ENCODE results near the gene PPFIBP2. TPM values are rescaled to one million over a fixed set of nuclear protein-coding genes. Genes with fewer than 3 reads are reported as not detected.

The PPFIBP2 gene
- polyA plus RNA-seq, 2 of the 4 experiments (the other 2 are of a cell fraction): 13.4 to 32.5 TPM

- TF ChIP-seq HOXB5 (CRISPR knock-in tag; IDR thresholded peaks at IDR 0.05) (no peak), CBX8 (IDR thresholded peaks at IDR 0.05) (no peak), EHMT2 (IDR thresholded peaks at IDR 0.05; ENCODE audit: low read depth) (no peak), CEBPB (IDR thresholded peaks at IDR 0.05) (no peak), ATOH8 (CRISPR knock-in tag; IDR thresholded peaks at IDR 0.05; ENCODE audit: low read depth) (no peak), NFE2L2 (conservative IDR thresholded peaks at IDR 0.05; ENCODE audit: low read length) (no peak), HOXA7 (CRISPR knock-in tag; IDR thresholded peaks at IDR 0.05) (no peak), CHD2 (IDR thresholded peaks at IDR 0.05; ENCODE audit: low read length, partially characterized antibody) (no peak), SMC3 (IDR thresholded peaks at IDR 0.05) (no peak), EP300 (IDR thresholded peaks at IDR 0.05) (no peak), GATA3 (IDR thresholded peaks at IDR 0.05; ENCODE audit: borderline replicate concordance) (no peak), NR3C1 (IDR thresholded peaks at IDR 0.05) (no peak), FOSL2 (IDR thresholded peaks at IDR 0.05) (no peak), FOSL2 (CRISPR knock-in tag; IDR thresholded peaks at IDR 0.05) (no peak), POLR2AphosphoS2 (conservative IDR thresholded peaks at IDR 0.05; ENCODE audit: low read length) (no peak), ZC3H11A (IDR thresholded peaks at IDR 0.05) (no peak), MAFK (IDR thresholded peaks at IDR 0.05; ENCODE audit: partially characterized antibody) (no peak)
- Histone ChIP-seq H3K27ac (no peak overlapping the region), H3K4me3 (no peak overlapping the region), H3K4me2 (no peak overlapping the region), H3K9me3 (no peaks in the 10 kb centered on the region), H3K4me1 (no peaks in the 10 kb centered on the region)
- ATAC-seq: no peak
- no peak for DNase-seq (ENCODE audit: low read depth in 1 of 2, low spot score in 1 of 2)
- CTCF ChIA-PET: interaction anchor here (0.8 to 2.1 kb wide), 4 partner anchors 17 to 123 kb away, joined by 3 to 7 read pairs (median 4); no protein-coding TSS in a partner anchor
- POLR2A ChIA-PET: no interaction called here
- FAIRE-seq: no peak
Observed at GRCh38 chr11:7534042-7534378, 20.2 kb downstream of the PPFIBP2 start.

- Histone ChIP-seq H3K9me3 (no peaks in the 10 kb centered on the region), H3K4me2 (peak overlapping the region; percentile 41), H3K27ac (no peak overlapping the region), H3K4me1 (no peaks in the 10 kb centered on the region), H3K4me3 (no peak overlapping the region)
- 7% methylated on average over 8 of the region's 8 CpGs for WGBS (ENCODE audit: missing lambda C conversion rate)
- ATAC-seq (peak; percentile 86 to 93), DNase-seq (ENCODE audit: low read depth in 1 of 2, low spot score in 1 of 2) (peak; percentile 35 to 60), FAIRE-seq (no peak)
- TF ChIP-seq SREBF2 (IDR thresholded peaks at IDR 0.05): no peak
- TF ChIP-seq ATOH8 (CRISPR knock-in tag; IDR thresholded peaks at IDR 0.05; ENCODE audit: low read depth): no peak
- TF ChIP-seq ZFP36 (IDR thresholded peaks at IDR 0.05; ENCODE audit: borderline replicate concordance, partially characterized antibody): no peak
- TF ChIP-seq KDM1A (IDR thresholded peaks at IDR 0.05; ENCODE audit: low read depth): no peak
- TF ChIP-seq CEBPB (IDR thresholded peaks at IDR 0.05): no peak
- TF ChIP-seq HOXB13 (CRISPR knock-in tag; IDR thresholded peaks at IDR 0.05; ENCODE audit: low read depth): no peak
- no peak for TF ChIP-seq RNF2 (IDR thresholded peaks at IDR 0.05; ENCODE audit: borderline replicate concordance, low read depth)
- no peak for TF ChIP-seq FOSL2 (IDR thresholded peaks at IDR 0.05)
- no peak for TF ChIP-seq FOSL2 (CRISPR knock-in tag; IDR thresholded peaks at IDR 0.05)
- TF ChIP-seq GATA3 (IDR thresholded peaks at IDR 0.05; ENCODE audit: borderline replicate concordance): no peak
- no peak for TF ChIP-seq PBX3 (IDR thresholded peaks at IDR 0.05)
- TF ChIP-seq PHF8 (IDR thresholded peaks at IDR 0.05; ENCODE audit: borderline replicate concordance, low read depth): no peak
- no peak for TF ChIP-seq POLR2A (IDR thresholded peaks at IDR 0.05; ENCODE audit: low read length)
- no peak for TF ChIP-seq HOXA7 (CRISPR knock-in tag; IDR thresholded peaks at IDR 0.05)
- no peak for TF ChIP-seq CBX2 (IDR thresholded peaks at IDR 0.05; ENCODE audit: borderline replicate concordance, low read depth)
- CTCF ChIA-PET: no interaction called here
- POLR2A ChIA-PET: no interaction called here
Observed at GRCh38 chr11:7536100-7536499, 22.3 kb downstream of the PPFIBP2 start.

Measured in A549 (cell line).